ENCODE results near the gene LYPD6B. TPM values are rescaled to one million over a fixed set of nuclear protein-coding genes. Genes with fewer than 3 reads are reported as not detected.

LYPD6B gene
- polyA plus RNA-seq, 1 donor = 1.4 TPM

- DNase-seq = peak; percentile 50 to 76
- H3K27ac ChIP-seq (ENCODE audit: low read length) = peak overlapping the region; percentile 26
- no CpG with 5 or more reads among the region's 7 CpGs for WGBS (ENCODE audit: insufficient coverage, low lambda C conversion rate)
Measured at GRCh38 chr2:148999451-148999921, 39.0 kb upstream of the LYPD6B start.

GRCh38 chr2:149000158-149000938 lies 38.2 kb upstream of the LYPD6B start:
- Histone ChIP-seq H3K9me3 (ENCODE audit: control insufficient read depth, low read depth, low read length) (peaks cover 3% of the 10 kb centered on the region), H3K27me3 (ENCODE audit: control insufficient read depth, insufficient read depth, low read length) (no peaks in the 10 kb centered on the region), H3K27ac (ENCODE audit: low read length) (peak overlapping the region; percentile 26), H3K4me3 (ENCODE audit: low read length) (no peak overlapping the region), H3K36me3 (ENCODE audit: control insufficient read depth, insufficient read depth, low read length) (no peaks in the 10 kb centered on the region), H3K4me1 (ENCODE audit: control insufficient read depth, insufficient read depth, low read length) (peaks cover 3% of the 10 kb centered on the region)
- WGBS (ENCODE audit: insufficient coverage, low lambda C conversion rate) = 100% methylated on average over 3 of the region's 6 CpGs
- DNase-seq = no peak

More at GRCh38 chr2:148999451-148999921, 39.0 kb upstream of the LYPD6B start:
- Histone ChIP-seq H3K9me3 (ENCODE audit: control insufficient read depth, low read depth, low read length) (peaks cover 3% of the 10 kb centered on the region), H3K36me3 (ENCODE audit: control insufficient read depth, insufficient read depth, low read length) (no peaks in the 10 kb centered on the region), H3K27me3 (ENCODE audit: control insufficient read depth, insufficient read depth, low read length) (no peaks in the 10 kb centered on the region), H3K4me3 (ENCODE audit: low read length) (no peak overlapping the region), H3K4me1 (ENCODE audit: control insufficient read depth, insufficient read depth, low read length) (peaks cover 3% of the 10 kb centered on the region)

- Histone ChIP-seq H3K4me1 (ENCODE audit: control insufficient read depth, insufficient read depth, low read length) (peaks cover 3% of the 10 kb centered on the region), H3K4me3 (ENCODE audit: low read length) (no peak overlapping the region), H3K9me3 (ENCODE audit: control insufficient read depth, low read depth, low read length) (peaks cover 3% of the 10 kb centered on the region), H3K27ac (ENCODE audit: low read length) (no peak overlapping the region), H3K36me3 (ENCODE audit: control insufficient read depth, insufficient read depth, low read length) (no peaks in the 10 kb centered on the region), H3K27me3 (ENCODE audit: control insufficient read depth, insufficient read depth, low read length) (no peaks in the 10 kb centered on the region)
- no CpG with 5 or more reads among the region's 7 CpGs for WGBS (ENCODE audit: insufficient coverage, low lambda C conversion rate)
- DNase-seq = no peak
Measured at GRCh38 chr2:149001496-149001895, 37.0 kb upstream of the LYPD6B start.

GRCh38 chr2:149002378-149002890 lies 36.1 kb upstream of the LYPD6B start:
- Histone ChIP-seq H3K27me3 (ENCODE audit: control insufficient read depth, insufficient read depth, low read length) (no peaks in the 10 kb centered on the region), H3K36me3 (ENCODE audit: control insufficient read depth, insufficient read depth, low read length) (no peaks in the 10 kb centered on the region), H3K4me1 (ENCODE audit: control insufficient read depth, insufficient read depth, low read length) (peaks cover 3% of the 10 kb centered on the region), H3K27ac (ENCODE audit: low read length) (no peak overlapping the region), H3K4me3 (ENCODE audit: low read length) (no peak overlapping the region), H3K9me3 (ENCODE audit: control insufficient read depth, low read depth, low read length) (peaks cover 3% of the 10 kb centered on the region)
- WGBS (ENCODE audit: insufficient coverage, low lambda C conversion rate) = 100% methylated on average over 4 of the region's 14 CpGs
- no peak for DNase-seq

- no peak for DNase-seq
- Histone ChIP-seq H3K4me3 (ENCODE audit: low read length) (no peak overlapping the region), H3K27ac (ENCODE audit: low read length) (no peak overlapping the region), H3K36me3 (ENCODE audit: control insufficient read depth, insufficient read depth, low read length) (no peaks in the 10 kb centered on the region), H3K9me3 (ENCODE audit: control insufficient read depth, low read depth, low read length) (peaks cover 3% of the 10 kb centered on the region), H3K27me3 (ENCODE audit: control insufficient read depth, insufficient read depth, low read length) (no peaks in the 10 kb centered on the region), H3K4me1 (ENCODE audit: control insufficient read depth, insufficient read depth, low read length) (peaks cover 3% of the 10 kb centered on the region)
- 100% methylated on average over 10 of the region's 31 CpGs for WGBS (ENCODE audit: insufficient coverage, low lambda C conversion rate)
Measured at GRCh38 chr2:149002891-149003740, 35.4 kb upstream of the LYPD6B start.

GRCh38 chr2:149004836-149005235 lies 33.7 kb upstream of the LYPD6B start:
- Histone ChIP-seq H3K9me3 (ENCODE audit: control insufficient read depth, low read depth, low read length) (peaks cover 3% of the 10 kb centered on the region), H3K4me3 (ENCODE audit: low read length) (no peak overlapping the region)
- whole genome bisulfite sequencing (ENCODE audit: insufficient coverage, low lambda C conversion rate) = 100% methylated on average over 2 of the region's 3 CpGs

GRCh38 chr2:149005471-149006077 lies 32.9 kb upstream of the LYPD6B start:
- Histone ChIP-seq H3K36me3 (ENCODE audit: control insufficient read depth, insufficient read depth, low read length) (no peaks in the 10 kb centered on the region), H3K27ac (ENCODE audit: low read length) (no peak overlapping the region), H3K9me3 (ENCODE audit: control insufficient read depth, low read depth, low read length) (peaks cover 3% of the 10 kb centered on the region), H3K4me1 (ENCODE audit: control insufficient read depth, insufficient read depth, low read length) (no peaks in the 10 kb centered on the region), H3K4me3 (ENCODE audit: low read length) (no peak overlapping the region), H3K27me3 (ENCODE audit: control insufficient read depth, insufficient read depth, low read length) (no peaks in the 10 kb centered on the region)
- no peak for DNase-seq
- WGBS (ENCODE audit: insufficient coverage, low lambda C conversion rate) = no CpG with 5 or more reads among the region's 6 CpGs

More at GRCh38 chr2:149004836-149005235, 33.7 kb upstream of the LYPD6B start:
- Histone ChIP-seq H3K36me3 (ENCODE audit: control insufficient read depth, insufficient read depth, low read length) (no peaks in the 10 kb centered on the region), H3K27me3 (ENCODE audit: control insufficient read depth, insufficient read depth, low read length) (no peaks in the 10 kb centered on the region), H3K27ac (ENCODE audit: low read length) (no peak overlapping the region), H3K4me1 (ENCODE audit: control insufficient read depth, insufficient read depth, low read length) (no peaks in the 10 kb centered on the region)
- no peak for DNase-seq

GRCh38 chr2:149006883-149007543 lies 31.5 kb upstream of the LYPD6B start:
- no peak for DNase-seq
- Histone ChIP-seq H3K27me3 (ENCODE audit: control insufficient read depth, insufficient read depth, low read length) (no peaks in the 10 kb centered on the region), H3K4me3 (ENCODE audit: low read length) (no peak overlapping the region), H3K4me1 (ENCODE audit: control insufficient read depth, insufficient read depth, low read length) (no peaks in the 10 kb centered on the region), H3K27ac (ENCODE audit: low read length) (no peak overlapping the region), H3K9me3 (ENCODE audit: control insufficient read depth, low read depth, low read length) (peaks cover 3% of the 10 kb centered on the region), H3K36me3 (ENCODE audit: control insufficient read depth, insufficient read depth, low read length) (no peaks in the 10 kb centered on the region)
- WGBS (ENCODE audit: insufficient coverage, low lambda C conversion rate) = 80% methylated on average over 1 of the region's 4 CpGs

GRCh38 chr2:149008381-149008780 lies 30.1 kb upstream of the LYPD6B start:
- no peaks in the 10 kb centered on the region for H3K4me1 ChIP-seq (ENCODE audit: control insufficient read depth, insufficient read depth, low read length)
- no peaks in the 10 kb centered on the region for H3K27me3 ChIP-seq (ENCODE audit: control insufficient read depth, insufficient read depth, low read length)
- no peaks in the 10 kb centered on the region for H3K36me3 ChIP-seq (ENCODE audit: control insufficient read depth, insufficient read depth, low read length)
- no peak overlapping the region for H3K4me3 ChIP-seq (ENCODE audit: low read length)
- no CpG with 5 or more reads among the region's 7 CpGs for WGBS (ENCODE audit: insufficient coverage, low lambda C conversion rate)
- H3K9me3 ChIP-seq (ENCODE audit: control insufficient read depth, low read depth, low read length) = no peaks in the 10 kb centered on the region
- H3K27ac ChIP-seq (ENCODE audit: low read length) = no peak overlapping the region
- no peak for DNase-seq
